HepG2 (cell line): ENCODE measurements around the gene ZNF142. TPM values are rescaled to one million over a fixed set of nuclear protein-coding genes. Genes with fewer than 3 reads are reported as not detected.
A peak's percentile ranks its signal among the peaks of the same experiment; 100 is the strongest.

Experiments
- JARID2 ChIP-seq: sonication (generic); formaldehyde crosslinking; IDR thresholded peaks from 2 replicates; pipeline ENCODE4 v1.8.1; 2023; ENCODE audit warnings: missing genetic modification reagents, inconsistent platforms; ENCODE audit not compliant: insufficient replicate concordance
- KAT8 ChIP-seq: IDR thresholded peaks from 2 replicates; pipeline ENCODE4 v1.6.1; 2016; ENCODE audit warnings: missing genetic modification reagents, missing compliant biosample characterization
- KDM4B ChIP-seq: sonication (generic); formaldehyde crosslinking; IDR thresholded peaks from 2 replicates; pipeline ENCODE4 v1.4.0; 2020; ENCODE audit warnings: missing genetic modification reagents
- PHB2 ChIP-seq: fragments of 450-650 bp; IDR thresholded peaks from 2 replicates; pipeline ENCODE4 v1.6.1; 2018; ENCODE audit not compliant: partially characterized antibody
- REPIN1 ChIP-seq: sonication (generic); formaldehyde crosslinking; IDR thresholded peaks from 2 replicates; pipeline ENCODE4 v1.8.0; 2022; ENCODE audit warnings: missing genetic modification reagents, low read depth, mild to moderate bottlenecking, borderline replicate concordance
- SAP130 ChIP-seq: IDR thresholded peaks from 2 replicates; pipeline ENCODE4 v1.6.1; 2016; ENCODE audit warnings: low read depth
- SETDB1 ChIP-seq: sonication (generic); formaldehyde crosslinking; IDR thresholded peaks from 2 replicates; pipeline ENCODE4 v1.5.1; 2020; ENCODE audit warnings: missing genetic modification reagents, mild to moderate bottlenecking, borderline replicate concordance
- SSRP1 ChIP-seq: IDR thresholded peaks from 2 replicates; pipeline ENCODE4 v1.6.1; 2016; ENCODE audit warnings: control low read depth
- ZNF232 ChIP-seq: sonication (generic); formaldehyde crosslinking; IDR thresholded peaks from 2 replicates; pipeline ENCODE4 v1.4.0; 2020; ENCODE audit warnings: missing genetic modification reagents, borderline replicate concordance
- ZNF501 ChIP-seq: sonication (generic); formaldehyde crosslinking; IDR thresholded peaks from 2 replicates; pipeline ENCODE4 v1.5.1; 2020; ENCODE audit warnings: mild to moderate bottlenecking, moderate library complexity, missing genetic modification reagents
- ZNF609 ChIP-seq: sonication (generic); formaldehyde crosslinking; IDR thresholded peaks from 2 replicates; pipeline ENCODE4 v1.4.0; 2020; ENCODE audit warnings: mild to moderate bottlenecking, missing genetic modification reagents, borderline replicate concordance
- ZNF687 ChIP-seq: sonication (generic); formaldehyde crosslinking; IDR thresholded peaks from 2 replicates; pipeline ENCODE4 v1.5.1; 2020; ENCODE audit warnings: mild to moderate bottlenecking, missing genetic modification reagents, moderate library complexity
- polyA plus RNA-seq, 8 experiments: library from polyadenylated mRNA; depleted of rRNA in 3 of 8; stranded (reverse) in 7 of 8; unstranded in 1 of 8; fragments of >200 nt; fragmentation: Illumina TruSeq in 4 of 8; extraction: Trizol in 4 of 8; gene quantifications; 2 replicates each; pipeline versions ENCODE4 v1.2.1 to v1.2.3, GENCODE V29; 2011 to 2016; ENCODE audit warnings: low read depth in 4 of 8, missing spikeins in 1 of 8, mixed read lengths in 1 of 8; ENCODE audit not compliant: insufficient read depth in 1 of 8
- total RNA-seq, 5 experiments: library from RNA; depleted of rRNA; stranded (reverse); fragments of >200 nt; fragmentation: Illumina TruSeq; extraction: Trizol; gene quantifications; 2 replicates each; pipeline ENCODE4 v1.2.3, GENCODE V29; 2016; ENCODE audit warnings: low read depth in 1 of 5
- TF ChIP-seq, protein P1 (sequence below): sonication (generic); formaldehyde crosslinking; IDR thresholded peaks from 2 replicates; pipeline ENCODE4 v1.4.0; 2020; ENCODE audit warnings: missing genetic modification reagents, borderline replicate concordance
- TF ChIP-seq, protein P2 (sequence below): sonication (generic); formaldehyde crosslinking; IDR thresholded peaks from 2 replicates; pipeline ENCODE4 v1.4.0; 2020; ENCODE audit warnings: missing genetic modification reagents
- TF ChIP-seq, protein P3 (sequence below): sonication (generic); formaldehyde crosslinking; IDR thresholded peaks from 2 replicates; pipeline ENCODE4 v1.5.1; 2020; ENCODE audit warnings: missing genetic modification reagents, mild to moderate bottlenecking, borderline replicate concordance

The ZNF142 gene
- total and polyA plus RNA-seq, 2 of the 13 experiments (the other 11 are each of a cell fraction or from before 2014, with no cell fraction given): 4.8 to 11.4 TPM

- TF ChIP-seq, protein P1, sequence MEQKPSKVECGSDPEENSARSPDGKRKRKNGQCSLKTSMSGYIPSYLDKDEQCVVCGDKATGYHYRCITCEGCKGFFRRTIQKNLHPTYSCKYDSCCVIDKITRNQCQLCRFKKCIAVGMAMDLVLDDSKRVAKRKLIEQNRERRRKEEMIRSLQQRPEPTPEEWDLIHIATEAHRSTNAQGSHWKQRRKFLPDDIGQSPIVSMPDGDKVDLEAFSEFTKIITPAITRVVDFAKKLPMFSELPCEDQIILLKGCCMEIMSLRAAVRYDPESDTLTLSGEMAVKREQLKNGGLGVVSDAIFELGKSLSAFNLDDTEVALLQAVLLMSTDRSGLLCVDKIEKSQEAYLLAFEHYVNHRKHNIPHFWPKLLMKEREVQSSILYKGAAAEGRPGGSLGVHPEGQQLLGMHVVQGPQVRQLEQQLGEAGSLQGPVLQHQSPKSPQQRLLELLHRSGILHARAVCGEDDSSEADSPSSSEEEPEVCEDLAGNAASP (CRISPR knock-in tag): peak; percentile 65; the same call in 1 of the 2 replicates
- TF ChIP-seq ZNF609 (CRISPR knock-in tag) (0 out of 2 replicates have a peak, but pooled peaks have one; percentile 41), SETDB1 (no peak), JARID2 (CRISPR knock-in tag) (no peak), SAP130 (CRISPR knock-in tag) (peak; percentile 100), KDM4B (CRISPR knock-in tag) (no peak; the same call in 1 of the 2 replicates), PHB2 (no peak), REPIN1 (peak; percentile 85; the same call in 1 of the 2 replicates), ZNF232 (0 out of 2 replicates have a peak, but pooled peaks have one; percentile 54), SSRP1 (CRISPR knock-in tag) (no peak), KAT8 (peak; percentile 97), ZNF501 (CRISPR knock-in tag) (peak; percentile 93), ZNF687 (CRISPR knock-in tag) (peak; percentile 88)
- TF ChIP-seq, protein P2, sequence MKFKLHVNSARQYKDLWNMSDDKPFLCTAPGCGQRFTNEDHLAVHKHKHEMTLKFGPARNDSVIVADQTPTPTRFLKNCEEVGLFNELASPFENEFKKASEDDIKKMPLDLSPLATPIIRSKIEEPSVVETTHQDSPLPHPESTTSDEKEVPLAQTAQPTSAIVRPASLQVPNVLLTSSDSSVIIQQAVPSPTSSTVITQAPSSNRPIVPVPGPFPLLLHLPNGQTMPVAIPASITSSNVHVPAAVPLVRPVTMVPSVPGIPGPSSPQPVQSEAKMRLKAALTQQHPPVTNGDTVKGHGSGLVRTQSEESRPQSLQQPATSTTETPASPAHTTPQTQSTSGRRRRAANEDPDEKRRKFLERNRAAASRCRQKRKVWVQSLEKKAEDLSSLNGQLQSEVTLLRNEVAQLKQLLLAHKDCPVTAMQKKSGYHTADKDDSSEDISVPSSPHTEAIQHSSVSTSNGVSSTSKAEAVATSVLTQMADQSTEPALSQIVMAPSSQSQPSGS (CRISPR knock-in tag): peak; percentile 56; the same call in 1 of the 2 replicates
- TF ChIP-seq, protein P3, sequence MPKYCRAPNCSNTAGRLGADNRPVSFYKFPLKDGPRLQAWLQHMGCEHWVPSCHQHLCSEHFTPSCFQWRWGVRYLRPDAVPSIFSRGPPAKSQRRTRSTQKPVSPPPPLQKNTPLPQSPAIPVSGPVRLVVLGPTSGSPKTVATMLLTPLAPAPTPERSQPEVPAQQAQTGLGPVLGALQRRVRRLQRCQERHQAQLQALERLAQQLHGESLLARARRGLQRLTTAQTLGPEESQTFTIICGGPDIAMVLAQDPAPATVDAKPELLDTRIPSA (CRISPR knock-in tag): no peak
Observed at GRCh38 chr2:218671654-218672566, 12.5 kb upstream of the ZNF142 start, which contains the start of the genes RNF25 and STK36 (continued).
